Occipital lobe (tissue), 2 donors: Measurements from ENCODE around the gene CUX1. TPM values are rescaled to one million over a fixed set of nuclear protein-coding genes. Genes with fewer than 3 reads are reported as not detected.
A peak's percentile ranks its signal among the peaks of the same experiment; 100 is the strongest.
"Not testable (repeated sequence)": the region's sequence is repeated elsewhere in the genome, so short reads cannot be mapped to it uniquely, and the experiment has no call there.

ENCODE experiments used
- DNase-seq: peaks from one replicate; lab custom pipeline; 2025; lab: John Stamatoyannopoulos, UW
- total RNA-seq: library from RNA; depleted of rRNA; stranded (reverse); fragments of >200 nt; gene quantifications from one replicate; pipeline ENCODE4 v1.2.3, GENCODE V29; 2014

Gene CUX1
- total RNA-seq, 1 donor from 2014 or later = 23.2 TPM

DNA sequence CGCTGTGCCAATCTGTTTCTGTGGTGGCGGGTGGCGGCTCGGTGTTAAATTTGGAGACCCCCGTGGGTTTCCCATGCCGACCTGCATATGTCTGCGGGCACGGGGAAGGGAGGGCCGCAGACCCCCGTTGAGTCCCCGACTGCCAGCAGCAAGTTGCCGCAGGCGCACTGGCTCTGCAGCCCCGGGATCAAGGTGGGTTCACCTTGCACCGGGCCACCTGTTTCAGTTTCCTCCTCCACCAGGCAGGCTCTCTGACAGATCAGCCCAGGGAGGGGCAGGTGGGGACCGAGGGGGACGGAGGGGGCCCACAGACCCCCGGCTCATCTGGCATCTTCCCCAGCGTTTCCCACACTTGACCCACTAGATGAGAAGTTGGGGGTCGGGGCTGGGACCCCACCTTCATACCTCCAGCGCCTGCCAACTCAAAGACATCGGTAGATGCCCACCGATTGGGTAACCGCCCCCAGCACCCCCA lies 95.9 kb downstream of the CUX1 start:
- no peak for DNase-seq

GRCh38 chr7:101913851-101914250 lies 96.4 kb downstream of the CUX1 start:
- DNase-seq = no peak

GRCh38 chr7:101915000-101915399 lies 97.6 kb downstream of the CUX1 start:
- peak; percentile 51 for DNase-seq

- no peak for DNase-seq
Observed at GRCh38 chr7:101916041-101916800, 98.8 kb downstream of the CUX1 start.

GRCh38 chr7:101916876-101917275 lies 99.5 kb downstream of the CUX1 start:
- no peak for DNase-seq

DNA sequence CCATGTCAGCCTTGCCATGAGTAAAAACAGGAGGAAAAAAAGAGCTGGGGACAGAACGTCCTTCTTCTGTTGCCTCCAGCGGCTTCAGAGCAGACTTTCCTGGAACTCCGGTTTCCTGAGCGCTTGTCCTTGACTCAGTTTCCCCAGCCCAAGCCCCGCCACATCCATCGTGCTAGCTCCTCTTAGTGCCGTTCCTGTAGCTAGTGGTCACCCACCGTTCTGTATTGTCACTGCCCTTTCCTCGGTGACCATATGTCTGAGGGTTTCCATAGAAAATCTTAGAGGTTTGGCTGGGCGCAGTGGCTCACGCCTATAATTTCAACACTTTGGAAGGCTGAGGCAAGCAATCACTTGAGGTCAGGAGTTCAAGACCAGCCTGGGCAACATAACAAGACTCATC lies 100.1 kb downstream of the CUX1 start:
- DNase-seq = no peak

GRCh38 chr7:101918426-101918825 lies 101.0 kb downstream of the CUX1 start:
- no peak for DNase-seq

GRCh38 chr7:101919363-101920115 lies 102.1 kb downstream of the CUX1 start:
- DNase-seq = no peak

DNA sequence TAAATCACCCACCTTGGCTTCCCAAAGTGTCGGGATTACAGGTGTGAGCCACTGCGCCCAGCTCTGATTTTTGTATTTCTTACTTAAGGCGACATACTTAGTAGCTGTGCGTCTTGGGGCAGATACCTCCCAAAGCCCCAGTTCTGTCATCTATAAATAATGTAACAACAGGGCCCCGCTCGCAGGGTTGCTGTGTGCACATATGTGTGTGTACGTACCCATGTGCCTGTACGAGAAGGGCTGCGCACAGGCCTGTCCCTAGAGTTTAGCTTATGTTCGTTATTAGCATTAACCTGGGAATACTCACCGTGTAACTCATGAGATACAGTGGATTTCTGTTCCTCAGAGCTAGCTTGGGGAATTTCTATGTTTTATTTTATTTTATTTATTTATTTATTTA lies 103.6 kb downstream of the CUX1 start:
- DNase-seq = no peak

- DNase-seq = not testable (repeated sequence)
Observed at GRCh38 chr7:101921546-101922489, 104.4 kb downstream of the CUX1 start.

- DNase-seq = no peak
Observed at GRCh38 chr7:101922631-101923601, 105.5 kb downstream of the CUX1 start.

DNA sequence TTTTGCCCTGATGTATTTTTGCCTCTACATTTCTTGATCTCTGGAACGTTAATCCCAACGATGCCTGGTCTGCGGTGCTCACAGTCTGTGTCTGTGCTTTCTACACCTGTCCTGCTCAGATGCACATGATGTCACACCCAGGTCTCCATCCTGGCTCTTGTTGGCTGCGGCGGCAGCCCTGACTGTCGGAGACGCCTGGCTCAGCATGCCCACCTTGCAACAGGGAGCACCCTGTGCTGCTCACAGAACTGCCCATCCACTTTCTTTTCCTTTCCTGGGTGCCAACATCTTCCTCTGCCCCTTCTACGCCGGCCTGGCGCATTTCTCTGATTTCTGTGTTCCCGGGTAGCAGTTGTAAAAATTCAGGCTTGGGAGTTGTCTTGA lies 106.2 kb downstream of the CUX1 start:
- DNase-seq = no peak

- peak; percentile 27 for DNase-seq
Observed at GRCh38 chr7:101924171-101924570, 106.7 kb downstream of the CUX1 start.

DNA sequence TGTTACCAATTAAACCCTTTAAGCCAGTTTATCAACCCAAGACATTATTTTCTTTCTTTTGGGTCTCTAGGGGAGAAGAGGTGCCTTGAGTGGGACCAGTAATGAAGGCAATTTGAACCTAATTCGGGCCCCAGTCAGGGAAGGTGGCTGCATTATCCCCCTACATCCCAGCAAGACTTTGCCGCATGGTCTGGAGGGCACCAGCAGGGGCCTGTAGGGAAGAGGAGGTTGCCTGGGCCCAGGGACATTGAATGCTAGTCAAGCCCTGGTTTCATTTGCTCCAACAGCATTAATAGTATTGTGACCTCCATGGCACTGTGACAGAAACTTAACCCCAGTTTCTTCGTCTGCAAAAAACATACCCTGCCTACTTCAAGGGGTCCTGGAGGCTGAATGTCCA lies 108.8 kb downstream of the CUX1 start:
- no peak for DNase-seq

DNA sequence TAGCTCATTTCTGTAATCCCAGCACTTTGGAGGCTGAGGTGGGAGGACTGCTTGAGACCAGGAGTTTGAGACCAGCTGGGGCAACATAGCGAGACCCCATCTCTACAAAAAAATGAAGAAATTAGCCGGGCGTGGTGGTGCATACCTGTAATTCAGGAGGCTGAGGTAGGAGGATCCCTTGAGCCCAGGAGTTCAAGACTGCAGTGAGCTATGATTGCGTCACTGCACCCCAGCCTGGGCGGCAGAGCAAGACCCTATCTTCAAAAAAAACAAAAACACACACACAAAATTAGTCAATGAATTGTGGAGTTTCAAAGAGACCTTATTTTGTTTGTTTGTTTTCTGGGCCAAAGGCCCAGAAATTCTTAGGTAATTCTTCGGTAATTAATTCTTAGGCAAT lies 110.0 kb downstream of the CUX1 start:
- no peak for DNase-seq

DNA sequence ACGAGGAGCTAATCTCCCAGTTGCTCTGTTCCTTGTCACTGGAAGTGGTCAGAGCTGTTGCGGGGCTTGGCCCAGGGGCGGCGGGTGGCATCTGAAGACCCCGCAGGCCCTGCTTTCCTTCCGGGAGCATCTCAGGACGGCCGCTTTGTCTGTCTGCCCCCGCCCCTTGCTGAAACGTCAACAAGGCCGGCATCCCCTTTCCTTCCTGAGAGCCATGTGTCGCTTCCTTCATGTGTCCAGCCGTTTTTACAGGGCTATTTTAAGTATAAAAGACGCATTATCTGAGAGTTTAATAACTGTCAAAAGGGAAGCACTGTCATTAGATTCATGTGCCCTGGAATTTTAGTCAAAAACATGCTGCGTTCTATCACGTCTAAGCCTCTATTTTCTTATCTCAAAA lies 110.4 kb downstream of the CUX1 start:
- no peak for DNase-seq

GRCh38 chr7:101929256-101929655 lies 111.8 kb downstream of the CUX1 start:
- no peak for DNase-seq

DNA sequence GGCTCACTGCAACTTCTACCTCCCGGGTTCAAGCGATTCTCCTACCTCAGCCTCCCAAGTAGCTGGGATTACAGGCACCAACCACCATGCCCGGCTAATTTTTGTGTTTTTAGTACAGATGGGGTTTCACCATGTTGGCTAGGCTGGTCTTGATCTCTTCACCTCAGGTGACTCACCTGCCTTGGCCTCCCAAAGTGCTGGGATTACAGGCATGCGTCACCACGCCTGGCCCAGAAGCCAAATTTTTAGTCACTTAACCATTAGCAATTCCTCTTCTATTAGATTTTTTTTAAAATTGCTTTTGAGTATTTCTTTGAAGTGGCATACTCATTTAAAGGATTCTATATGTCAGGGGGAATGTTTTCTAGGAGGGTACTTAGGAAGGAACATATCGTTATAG lies 112.5 kb downstream of the CUX1 start:
- not testable (repeated sequence) for DNase-seq

DNA sequence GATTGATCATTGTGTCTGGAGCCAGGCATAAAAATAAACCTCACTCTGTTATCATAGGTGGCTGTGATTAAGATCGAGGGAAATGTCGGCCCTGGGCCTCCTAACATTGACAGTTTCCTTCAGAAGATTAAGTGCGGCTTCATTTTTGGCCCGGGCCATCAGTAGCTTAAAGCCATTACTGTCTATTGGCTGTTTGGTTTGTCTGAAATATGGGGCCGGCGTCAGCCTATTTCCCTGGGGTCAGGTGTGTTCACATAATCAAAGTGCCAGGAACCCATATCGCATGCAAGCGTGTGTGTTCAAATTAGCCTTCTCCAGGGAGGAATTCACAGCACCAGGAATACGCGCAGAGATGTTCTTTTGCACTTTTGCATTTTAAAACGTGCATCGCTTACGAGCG lies 114.7 kb downstream of the CUX1 start:
- no peak for DNase-seq

DNA sequence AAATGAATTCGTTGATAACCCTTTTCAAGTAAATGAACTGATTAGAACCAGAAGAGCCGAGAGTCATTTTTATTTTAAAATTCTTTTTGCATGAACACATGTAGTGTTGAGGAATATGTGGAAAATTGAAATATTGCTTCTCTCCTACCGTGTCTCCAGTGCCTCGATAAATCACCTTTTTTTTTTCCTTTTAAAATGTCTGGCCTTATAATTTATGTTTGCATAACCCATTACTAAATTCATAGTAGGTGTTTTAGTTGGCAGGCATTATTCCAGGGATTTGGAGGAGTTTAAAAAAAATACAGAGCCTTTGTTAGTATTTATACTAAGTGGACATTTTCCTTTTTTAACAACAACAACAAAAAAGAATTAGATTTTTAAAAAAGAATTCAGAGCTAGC lies 115.6 kb downstream of the CUX1 start:
- no peak for DNase-seq
